ENCODE data around the gene ZNF628.
"Not testable (repeated sequence)": the region's sequence is repeated elsewhere in the genome, so short reads cannot be mapped to it uniquely, and the experiment has no call there.

ZNF628 gene

GRCh38 chr19:55495646-55496349, 19.4 kb downstream of the ZNF628 start:
- Histone ChIP-seq H3K27ac (ENCODE audit: low read depth, low read length) (no peak overlapping the region), H3K4me3 (ENCODE audit: low read length) (no peak overlapping the region), H4K20me1 (ENCODE audit: control insufficient read depth, insufficient read depth, low read depth, low read length) (no peaks in the 10 kb centered on the region)

GRCh38 chr19:55496820-55497219, 20.4 kb downstream of the ZNF628 start:
- not testable (repeated sequence) for H3K9me2 ChIP-seq (replicated peaks; ENCODE audit: control insufficient read depth, low read length); H3K4me3 ChIP-seq (ENCODE audit: low read length); H3K36me3 ChIP-seq (ENCODE audit: control insufficient read depth, low read length); H3K27me3 ChIP-seq (ENCODE audit: control insufficient read depth, low read length); H3K79me2 ChIP-seq (ENCODE audit: control insufficient read depth, low read length); H3K27ac ChIP-seq (ENCODE audit: low read depth, low read length); H3K4me1 ChIP-seq (ENCODE audit: control insufficient read depth, low read length); H3F3A ChIP-seq (ENCODE audit: control insufficient read depth, insufficient read depth); H4K20me1 ChIP-seq (ENCODE audit: control insufficient read depth, insufficient read depth, low read depth, low read length); H3K4me2 ChIP-seq (ENCODE audit: low read length); H3K9me3 ChIP-seq (ENCODE audit: control insufficient read depth, insufficient read depth, low read length)

More at GRCh38 chr19:55495646-55496349, 19.4 kb downstream of the ZNF628 start:
- Histone ChIP-seq H3K4me2 (ENCODE audit: low read length) (no peak overlapping the region), H3K9me3 (ENCODE audit: control insufficient read depth, insufficient read depth, low read length) (no peaks in the 10 kb centered on the region), H3K27me3 (ENCODE audit: control insufficient read depth, low read length) (no peaks in the 10 kb centered on the region), H3K79me2 (ENCODE audit: control insufficient read depth, low read length) (no peaks in the 10 kb centered on the region), H3K36me3 (ENCODE audit: control insufficient read depth, low read length) (no peaks in the 10 kb centered on the region), H3F3A (ENCODE audit: control insufficient read depth, insufficient read depth) (no peaks in the 10 kb centered on the region), H3K4me1 (ENCODE audit: control insufficient read depth, low read length) (no peaks in the 10 kb centered on the region), H3K9me2 (replicated peaks; ENCODE audit: control insufficient read depth, low read length) (no peaks in the 10 kb centered on the region)
- no peak for TF ChIP-seq CTCF (IDR thresholded peaks at IDR 0.05; ENCODE audit: low read depth, low read length, poor library complexity, severe bottlenecking)
- no peak for TF ChIP-seq EZH2phosphoT487 (IDR thresholded peaks at IDR 0.05; ENCODE audit: borderline replicate concordance, low read length)

GRCh38 chr19:55497763-55498162, 21.3 kb downstream of the ZNF628 start:
- H4K20me1 ChIP-seq (ENCODE audit: control insufficient read depth, insufficient read depth, low read depth, low read length), result no peaks in the 10 kb centered on the region

More at GRCh38 chr19:55497763-55498162, 21.3 kb downstream of the ZNF628 start:
- no peak overlapping the region for H3K27ac ChIP-seq (ENCODE audit: low read depth, low read length)
- H3K79me2 ChIP-seq (ENCODE audit: control insufficient read depth, low read length), result no peaks in the 10 kb centered on the region
- H3K4me3 ChIP-seq (ENCODE audit: low read length), result no peak overlapping the region
- no peak overlapping the region for H3K4me2 ChIP-seq (ENCODE audit: low read length)
- no peaks in the 10 kb centered on the region for H3K27me3 ChIP-seq (ENCODE audit: control insufficient read depth, low read length)
- TF ChIP-seq EZH2phosphoT487 (IDR thresholded peaks at IDR 0.05; ENCODE audit: borderline replicate concordance, low read length), result no peak
- no peak for TF ChIP-seq CTCF (IDR thresholded peaks at IDR 0.05; ENCODE audit: low read depth, low read length, poor library complexity, severe bottlenecking)
- H3K36me3 ChIP-seq (ENCODE audit: control insufficient read depth, low read length), result no peaks in the 10 kb centered on the region
- no peaks in the 10 kb centered on the region for H3K9me3 ChIP-seq (ENCODE audit: control insufficient read depth, insufficient read depth, low read length)
- H3F3A ChIP-seq (ENCODE audit: control insufficient read depth, insufficient read depth), result 0 out of 2 replicates have a peak, but pooled peaks cover 4% of the 10 kb centered on the region
- no peaks in the 10 kb centered on the region for H3K9me2 ChIP-seq (replicated peaks; ENCODE audit: control insufficient read depth, low read length)
- no peaks in the 10 kb centered on the region for H3K4me1 ChIP-seq (ENCODE audit: control insufficient read depth, low read length)

Measured in DOHH2 (cell line).